ENCODE measurements around the gene SKP1.
A peak's percentile ranks its signal among the peaks of the same experiment; 100 is the strongest.

SKP1 gene

GRCh38 chr5:134128648-134128995, 48.1 kb downstream of the SKP1 start:
- DNase-seq: no peak

GRCh38 chr5:134127988-134128647, 48.6 kb downstream of the SKP1 start:
- no peak for DNase-seq

- no peak for DNase-seq
Observed at GRCh38 chr5:134127376-134127861, 49.3 kb downstream of the SKP1 start.

- DNase-seq: no peak
Observed at GRCh38 chr5:134125039-134126015, 51.4 kb downstream of the SKP1 start.

- no peak for DNase-seq
Observed at GRCh38 chr5:134124289-134125038, 52.3 kb downstream of the SKP1 start.

- no peak for DNase-seq
Observed at GRCh38 chr5:134123360-134123759, 53.4 kb downstream of the SKP1 start.

GRCh38 chr5:134122530-134122929, 54.2 kb downstream of the SKP1 start:
- no peak for DNase-seq

GRCh38 chr5:134120386-134121138, 56.2 kb downstream of the SKP1 start:
- no peak for DNase-seq

- no peak for DNase-seq
Observed at GRCh38 chr5:134119720-134120119, 57.0 kb downstream of the SKP1 start.

- DNase-seq: no peak
Observed at GRCh38 chr5:134118212-134118835, 58.4 kb downstream of the SKP1 start.

GRCh38 chr5:134116789-134117761, 59.7 kb downstream of the SKP1 start:
- DNase-seq: no peak

GRCh38 chr5:134116286-134116685, 60.5 kb downstream of the SKP1 start:
- DNase-seq: no peak

GRCh38 chr5:134115806-134116175, 61.0 kb downstream of the SKP1 start:
- no peak for DNase-seq

GRCh38 chr5:134114886-134115805, 61.6 kb downstream of the SKP1 start:
- DNase-seq: no peak

- DNase-seq: peak; percentile 18
Observed at GRCh38 chr5:134113902-134114875, 62.6 kb downstream of the SKP1 start, which contains the start of gene TCF7. Gene TCF7 (plus strand): TSS chr5:134114681. CDS start chr5:134114907, 226 bp downstream.

GRCh38 chr5:134113363-134113889, 63.3 kb downstream of the SKP1 start:
- DNase-seq: no peak

GRCh38 chr5:134112726-134113362, 63.9 kb downstream of the SKP1 start:
- no peak for DNase-seq
